Rectal smooth muscle tissue (tissue), 1 donor: Measurements from ENCODE around the gene CTAG2.
"Not testable (repeated sequence)": the region's sequence is repeated elsewhere in the genome, so short reads cannot be mapped to it uniquely, and the experiment has no call there.

ENCODE experiments used
- H3K27ac ChIP-seq: one replicate; pipeline ENCODE4 v1.7.0; 2013; ENCODE audit warnings: low read depth, low read length, inconsistent platforms
- H3K27me3 ChIP-seq: one replicate; pipeline ENCODE4 v1.7.0; 2013; ENCODE audit warnings: low read length; ENCODE audit not compliant: control insufficient read depth, insufficient read depth
- H3K36me3 ChIP-seq: one replicate; pipeline ENCODE4 v1.7.0; 2013; ENCODE audit warnings: low read length; ENCODE audit not compliant: control insufficient read depth, insufficient read depth
- H3K4me1 ChIP-seq: one replicate; pipeline ENCODE4 v1.7.0; 2013; ENCODE audit warnings: low read length; ENCODE audit not compliant: control insufficient read depth, insufficient read depth
- H3K4me3 ChIP-seq: one replicate; pipeline ENCODE4 v1.7.0; 2013; ENCODE audit warnings: low read length
- H3K9ac ChIP-seq: one replicate; pipeline ENCODE4 v1.7.0; 2013; ENCODE audit warnings: low read length

CTAG2 gene

GRCh38 chrX:154633661-154634060 lies 19.7 kb downstream of the CTAG2 start:
- H3K4me3 ChIP-seq, H3K27ac ChIP-seq, H3K36me3 ChIP-seq, H3K9ac ChIP-seq, H3K4me1 ChIP-seq, H3K27me3 ChIP-seq: not testable (repeated sequence)

- not testable (repeated sequence) for H3K27ac ChIP-seq, H3K36me3 ChIP-seq, H3K4me1 ChIP-seq, H3K9ac ChIP-seq, H3K4me3 ChIP-seq, H3K27me3 ChIP-seq
Measured at GRCh38 chrX:154630949-154631348, 22.4 kb downstream of the CTAG2 start.

- H3K36me3 ChIP-seq, H3K27ac ChIP-seq, H3K27me3 ChIP-seq, H3K4me1 ChIP-seq, H3K4me3 ChIP-seq, H3K9ac ChIP-seq: not testable (repeated sequence)
Measured at GRCh38 chrX:154628960-154629359, 24.4 kb downstream of the CTAG2 start.

- H3K9ac ChIP-seq, H3K4me1 ChIP-seq, H3K27ac ChIP-seq, H3K27me3 ChIP-seq, H3K4me3 ChIP-seq, H3K36me3 ChIP-seq: not testable (repeated sequence)
Measured at GRCh38 chrX:154620767-154621414, 32.5 kb downstream of the CTAG2 start.

- not testable (repeated sequence) for H3K27me3 ChIP-seq, H3K9ac ChIP-seq, H3K4me3 ChIP-seq, H3K4me1 ChIP-seq, H3K27ac ChIP-seq, H3K36me3 ChIP-seq
Measured at GRCh38 chrX:154619182-154619581, 34.2 kb downstream of the CTAG2 start, which contains the start of gene CTAG1B. CTAG1B (minus strand) TSS chrX:154619282; CDS start chrX:154619218, 64 bp downstream.

- H3K27ac ChIP-seq, H3K9ac ChIP-seq, H3K4me3 ChIP-seq, H3K4me1 ChIP-seq, H3K36me3 ChIP-seq, H3K27me3 ChIP-seq: not testable (repeated sequence)
Measured at GRCh38 chrX:154613586-154613985, 39.8 kb downstream of the CTAG2 start.

- H3K36me3 ChIP-seq, H3K4me1 ChIP-seq, H3K27me3 ChIP-seq, H3K9ac ChIP-seq, H3K27ac ChIP-seq, H3K4me3 ChIP-seq: not testable (repeated sequence)
Measured at GRCh38 chrX:154611146-154611545, 42.2 kb downstream of the CTAG2 start.

- not testable (repeated sequence) for H3K36me3 ChIP-seq, H3K9ac ChIP-seq, H3K27me3 ChIP-seq, H3K4me3 ChIP-seq, H3K4me1 ChIP-seq, H3K27ac ChIP-seq
Measured at GRCh38 chrX:154608823-154609222, 44.6 kb downstream of the CTAG2 start.

GRCh38 chrX:154607976-154608375 lies 45.4 kb downstream of the CTAG2 start:
- H3K4me1 ChIP-seq, H3K27ac ChIP-seq, H3K36me3 ChIP-seq, H3K27me3 ChIP-seq, H3K9ac ChIP-seq, H3K4me3 ChIP-seq: not testable (repeated sequence)

- Histone ChIP-seq H3K27ac (no peak overlapping the region), H3K9ac (no peak overlapping the region), H3K4me3 (no peak overlapping the region), H3K4me1 (no peaks in the 10 kb centered on the region), H3K27me3 (peaks cover 3% of the 10 kb centered on the region), H3K36me3 (no peaks in the 10 kb centered on the region)
Measured at GRCh38 chrX:154607370-154607769, 46.0 kb downstream of the CTAG2 start.

- no peaks in the 10 kb centered on the region for H3K4me1 ChIP-seq
- peaks cover 3% of the 10 kb centered on the region for H3K27me3 ChIP-seq
- no peak overlapping the region for H3K4me3 ChIP-seq
- no peaks in the 10 kb centered on the region for H3K36me3 ChIP-seq
- H3K27ac ChIP-seq, result no peak overlapping the region
- H3K9ac ChIP-seq, result no peak overlapping the region
Measured at GRCh38 chrX:154605566-154605965, 47.8 kb downstream of the CTAG2 start.

GRCh38 chrX:154603438-154604430 lies 49.6 kb downstream of the CTAG2 start:
- no peak overlapping the region for H3K27ac ChIP-seq
- H3K9ac ChIP-seq, result no peak overlapping the region
- H3K36me3 ChIP-seq, result no peaks in the 10 kb centered on the region
- H3K4me1 ChIP-seq, result no peaks in the 10 kb centered on the region
- peaks cover 3% of the 10 kb centered on the region for H3K27me3 ChIP-seq
- no peak overlapping the region for H3K4me3 ChIP-seq
